HG03025 (cell line): Measurements from ENCODE around the gene VGLL2.

ENCODE experiments used
- ATAC-seq: cut with Tn5 transposase; IDR thresholded peaks from one replicate; pipeline ENCODE4 v1.9.1; 2021; ENCODE audit warnings: mild to moderate bottlenecking, moderate library complexity; ENCODE audit not compliant: unreplicated experiment, low FRiP score

VGLL2 gene

DNA sequence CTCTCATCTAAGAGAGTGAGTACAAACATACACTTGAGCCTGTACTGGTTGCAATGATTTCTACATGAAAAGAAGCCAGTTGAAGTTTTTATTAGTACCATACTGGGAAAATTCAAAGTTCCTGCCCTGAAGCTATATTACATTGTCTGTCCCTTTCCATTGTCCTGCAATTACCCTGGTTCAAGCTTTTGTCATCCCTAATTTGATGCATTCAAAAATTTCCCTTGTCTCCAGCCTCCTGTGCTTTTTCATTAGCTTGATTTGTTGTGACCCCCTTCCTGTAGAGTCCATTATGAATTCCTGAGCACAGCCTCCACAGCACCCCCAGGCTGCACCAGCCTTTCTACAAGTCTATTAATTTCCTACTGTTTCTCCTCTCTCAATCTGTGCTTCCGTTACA lies 46.4 kb downstream of the VGLL2 start:
- no peak for ATAC-seq

GRCh38 chr6:117317261-117317660 lies 51.9 kb downstream of the VGLL2 start:
- ATAC-seq: no peak
